Panc1 (cell line): ENCODE results near the gene HIPK3. TPM values are rescaled to one million over a fixed set of nuclear protein-coding genes. Genes with fewer than 3 reads are reported as not detected.

Source experiments
- ATAC-seq: fragments of 200-7000 bp; cut with Tn5 transposase; 2 replicates; pipeline ENCODE4 v1.9.1; 2020; ENCODE audit warnings: mild to moderate bottlenecking, moderate library complexity
- BruUV-seq: library from RNA; stranded (reverse); fragments of 400-500 nt; replicated peaks from 2 replicates; lab custom pipeline; 2021; lab: Mats Ljungman, UMichigan
- CTCF ChIA-PET: fragments of 300-600 bp; sonication (Branson Sonifier 250); formaldehyde crosslinking; loops from one replicate; lab custom pipeline; 2022; ENCODE audit warnings: antibody characterized with exemption; lab: Charles Lee
- POLR2A ChIA-PET: fragments of 300-600 bp; sonication (Branson Sonifier 250); formaldehyde crosslinking; loops from one replicate; lab custom pipeline; 2022; ENCODE audit warnings: antibody characterized with exemption; lab: Charles Lee
- DNase-seq: peaks from one replicate; pipeline ENCODE4 v3.0.0-alpha.2; 2010; ENCODE audit warnings: low read depth, low spot score
- H3K27ac ChIP-seq: 2 replicates; pipeline ENCODE4 v1.5.1; 2011; ENCODE audit warnings: mild to moderate bottlenecking, low read length, inconsistent platforms
- H3K27me3 ChIP-seq: fragments of 200-500 bp; sonication (Bioruptor generic); 2 replicates; pipeline ENCODE4 v1.6.0; 2014; ENCODE audit warnings: low read length, inconsistent platforms; ENCODE audit not compliant: control insufficient read depth, insufficient read depth
- H3K36me3 ChIP-seq: fragments of 200-500 bp; sonication (Bioruptor generic); 2 replicates; pipeline ENCODE4 v1.5.1; 2014; ENCODE audit warnings: inconsistent platforms, mild to moderate bottlenecking, low read length, moderate library complexity; ENCODE audit not compliant: control insufficient read depth, insufficient read depth
- H3K4me1 ChIP-seq: 2 replicates; pipeline ENCODE4 v1.5.1; 2011; ENCODE audit warnings: inconsistent platforms, mild to moderate bottlenecking, low read length, moderate library complexity; ENCODE audit not compliant: control insufficient read depth, insufficient read depth
- H3K4me3 ChIP-seq, 2 experiments: 2 replicates each; pipeline ENCODE4 v1.5.1; 2011 to 2012; ENCODE audit warnings: low read depth in 2 of 2, low read length in 2 of 2, mild to moderate bottlenecking in 2 of 2, inconsistent platforms in 1 of 2, moderate library complexity in 1 of 2
- H3K9me3 ChIP-seq: fragments of 200-500 bp; sonication (Bioruptor generic); 2 replicates; pipeline ENCODE4 v1.5.1; 2014; ENCODE audit warnings: low read depth, mild to moderate bottlenecking, inconsistent platforms, low read length, moderate library complexity; ENCODE audit not compliant: control insufficient read depth, insufficient read depth
- CTCF ChIP-seq: fragments of 450-650 bp; IDR thresholded peaks from 2 replicates; pipeline ENCODE4 v1.5.1; 2017; ENCODE audit warnings: mild to moderate bottlenecking
- POLR2AphosphoS5 ChIP-seq: IDR thresholded peaks from 2 replicates; pipeline ENCODE4 v1.6.1; 2012; ENCODE audit warnings: mild to moderate bottlenecking, low read depth, low read length, moderate library complexity
- REST ChIP-seq, 2 experiments: IDR thresholded peaks; 2 replicates each; pipeline ENCODE4 v1.6.1; 2011 to 2012; ENCODE audit warnings: low read depth in 2 of 2, control low read depth in 1 of 2, low read length in 1 of 2, mild to moderate bottlenecking in 1 of 2, moderate library complexity in 1 of 2; ENCODE audit not compliant: insufficient read depth in 1 of 2
- SIN3A ChIP-seq: IDR thresholded peaks from 2 replicates; pipeline ENCODE4 v1.6.1; 2012; ENCODE audit warnings: low read depth, mild to moderate bottlenecking, low read length, moderate library complexity, borderline replicate concordance; ENCODE audit not compliant: insufficient read depth
- TCF7L2 ChIP-seq: IDR thresholded peaks from 2 replicates; pipeline ENCODE4 v1.6.1; 2011; ENCODE audit warnings: mild to moderate bottlenecking, low read depth, low read length, inconsistent platforms
- in situ Hi-C: cut with HindIII; loops from 2 replicates; pipeline ENCODE4 v1.10.0; 2016; ENCODE audit warnings: low sequenced_read_pairs, low pct_unique_long_range_greater_than_20kb
- intact Hi-C: fragments of 100-400 bp; cut with micrococcal nuclease; formaldehyde crosslinking; loops from one replicate; pipeline ENCODE4 v1.10.0; 2022; ENCODE audit not compliant: unreplicated experiment
- total RNA-seq: library from RNA; stranded (reverse); gene quantifications from one replicate; pipeline ENCODE4 v1.2.1, GENCODE V29; 2021; ENCODE audit not compliant: unreplicated experiment

HIPK3 gene
- total RNA-seq, 1 experiment from 2014 or later = 72.2 TPM

DNA sequence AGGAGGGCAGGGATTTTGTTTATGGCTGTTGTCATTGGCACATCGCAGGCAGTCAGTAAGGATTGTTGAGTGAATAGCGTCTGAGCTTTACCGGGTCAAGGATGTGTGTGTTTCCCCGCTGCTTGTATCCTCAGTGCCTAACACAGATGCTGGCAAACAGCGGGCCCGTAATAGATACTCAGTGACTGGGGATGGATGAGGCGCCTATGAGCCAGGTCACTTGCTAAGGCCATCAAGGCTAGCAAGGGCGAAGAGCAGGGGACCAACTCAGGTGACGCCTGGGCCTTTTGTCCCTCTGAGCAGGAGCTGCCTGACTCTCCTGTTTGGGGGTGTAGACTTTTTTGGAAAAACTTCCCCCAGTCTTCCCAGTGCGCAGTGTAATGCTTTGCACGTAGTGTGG is 118.1 kb downstream of the HIPK3 start:
- ChIA-PET POLR2A (no interaction called here), CTCF (no interaction called here)
- no peak for ATAC-seq
- peaks cover 21% of the 10 kb centered on the region for H3K4me1 ChIP-seq
- no peaks in the 10 kb centered on the region for H3K36me3 ChIP-seq
- peak overlapping the region; percentile 61; the same call in 1 of the 2 replicates for H3K27ac ChIP-seq
- H3K4me3 ChIP-seq = peak overlapping the region; percentile 58 to 69
- in situ Hi-C loops (no loop called here), intact Hi-C loops (loop anchor here (10.0 kb wide), 1 partner anchor 450 kb away; no protein-coding TSS in a partner anchor)
- BruUV-seq = no TSS peak
- no peak for DNase-seq
- no peaks in the 10 kb centered on the region for H3K27me3 ChIP-seq
- no peaks in the 10 kb centered on the region for H3K9me3 ChIP-seq
- TF ChIP-seq POLR2AphosphoS5 = no peak
- TF ChIP-seq REST (IDR thresholded peaks at IDR 0.05; ENCODE audit: insufficient read depth in 1 of 2, low read depth in 2 of 2, low read length in 1 of 2) = no peak
- TF ChIP-seq SIN3A = no peak
- TF ChIP-seq TCF7L2 = no peak
- no peak for TF ChIP-seq CTCF

DNA sequence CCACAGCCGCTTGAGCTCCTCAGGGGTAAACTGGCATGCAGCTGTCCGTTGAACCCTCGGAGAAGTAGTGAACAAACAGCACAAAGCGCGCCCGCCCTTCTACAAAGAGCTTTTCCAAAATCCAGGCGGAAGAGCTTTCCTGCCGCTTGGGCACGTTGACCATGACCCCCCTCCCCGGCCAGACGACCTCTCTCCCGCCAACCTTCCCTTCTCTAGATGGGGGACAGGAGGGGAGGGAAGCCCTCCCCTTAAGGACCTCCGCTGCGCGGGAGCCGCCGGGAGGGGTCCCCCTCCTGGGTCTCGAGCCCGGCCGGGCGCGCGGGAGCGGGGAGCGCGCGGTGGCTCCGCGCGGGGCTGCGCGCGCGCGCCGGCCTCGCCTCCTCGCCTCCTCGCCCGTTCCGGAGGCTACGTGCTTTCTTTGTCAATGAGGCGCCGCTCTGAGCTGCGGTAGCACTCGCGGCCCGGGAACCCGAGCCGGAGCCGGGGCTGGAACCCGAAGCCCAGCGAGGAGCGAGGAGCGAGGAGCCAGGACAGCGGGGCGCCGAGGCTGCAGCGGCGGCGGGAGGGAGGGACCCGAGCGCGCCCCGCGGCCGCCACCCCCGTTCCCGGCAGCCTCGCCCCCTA is 118.6 kb downstream of the HIPK3 start, which contains the start of gene KIAA1549L:
TSS of gene KIAA1549L (plus strand) at position 421 of the 624 bp plus-strand sequence.
- H3K27me3 ChIP-seq = no peaks in the 10 kb centered on the region
- peak within 1 kb of the TSS; percentile 58 to 69 for H3K4me3 ChIP-seq
- H3K4me1 ChIP-seq = peaks cover 21% of the 10 kb centered on the region
- intact Hi-C loops (loop anchor here (10.0 kb wide), 1 partner anchor 449 kb away; no protein-coding TSS in a partner anchor), in situ Hi-C loops (no loop called here)
- ATAC-seq = peak; percentile 67
- H3K36me3 ChIP-seq = no peaks in the 10 kb centered on the region
- POLR2A ChIA-PET = no interaction called here
- TF ChIP-seq REST (IDR thresholded peaks at IDR 0.05; ENCODE audit: insufficient read depth in 1 of 2, low read depth in 2 of 2, low read length in 1 of 2) (no peak), POLR2AphosphoS5 (0 out of 2 replicates have a peak, but pooled peaks have one; percentile 16), SIN3A (peak; percentile 62; the same call in 1 of the 2 replicates)
- CTCF ChIA-PET = no interaction called here
- no TSS peak for BruUV-seq
- no peaks in the 10 kb centered on the region for H3K9me3 ChIP-seq
- DNase-seq = no peak
- peak within 1 kb of the TSS; percentile 61 for H3K27ac ChIP-seq
